GM12872 (cell line): ENCODE data around the gene MED13.

Experiments
- CTCF ChIP-seq: IDR thresholded peaks from 3 replicates; pipeline ENCODE4 v1.5.1; 2011; ENCODE audit warnings: low read depth, mild to moderate bottlenecking, low read length, moderate library complexity; ENCODE audit not compliant: insufficient read depth

The MED13 gene

GRCh38 chr17:62001105-62001504 is 64.0 kb downstream of the MED13 start:
- no peak for TF ChIP-seq CTCF

GRCh38 chr17:62000186-62000585 is 64.9 kb downstream of the MED13 start:
- TF ChIP-seq CTCF, result no peak

GRCh38 chr17:61997664-61998063 is 67.4 kb downstream of the MED13 start:
- no peak for TF ChIP-seq CTCF

GRCh38 chr17:61996916-61997605 is 68.0 kb downstream of the MED13 start:
- no peak for TF ChIP-seq CTCF

- TF ChIP-seq CTCF, result no peak
These were observed 75.6 kb downstream of the MED13 start for GRCh38 chr17:61989509-61989908.

- no peak for TF ChIP-seq CTCF
These were observed 78.2 kb downstream of the MED13 start for GRCh38 chr17:61986898-61987297.

GRCh38 chr17:61984821-61985220 is 80.3 kb downstream of the MED13 start:
- TF ChIP-seq CTCF, result no peak

- no peak for TF ChIP-seq CTCF
These were observed 83.8 kb downstream of the MED13 start for GRCh38 chr17:61981323-61981722.
